HG03039 (cell line): ENCODE data around the gene ALDH1A2.

Experiments used
- ATAC-seq: cut with Tn5 transposase; IDR thresholded peaks from one replicate; pipeline ENCODE4 v1.9.1; 2021; ENCODE audit warnings: mild to moderate bottlenecking, moderate library complexity; ENCODE audit not compliant: unreplicated experiment

The ALDH1A2 gene

GRCh38 chr15:57910672-57911071 is 154.8 kb downstream of the ALDH1A2 start:
- ATAC-seq, result no peak

- no peak for ATAC-seq
Observed at GRCh38 chr15:57909388-57909787, 156.1 kb downstream of the ALDH1A2 start.

GRCh38 chr15:57903626-57904025 is 161.9 kb downstream of the ALDH1A2 start:
- ATAC-seq, result no peak
